Measurements from ENCODE around the gene PGP.

- TF ChIP-seq, protein P1, sequence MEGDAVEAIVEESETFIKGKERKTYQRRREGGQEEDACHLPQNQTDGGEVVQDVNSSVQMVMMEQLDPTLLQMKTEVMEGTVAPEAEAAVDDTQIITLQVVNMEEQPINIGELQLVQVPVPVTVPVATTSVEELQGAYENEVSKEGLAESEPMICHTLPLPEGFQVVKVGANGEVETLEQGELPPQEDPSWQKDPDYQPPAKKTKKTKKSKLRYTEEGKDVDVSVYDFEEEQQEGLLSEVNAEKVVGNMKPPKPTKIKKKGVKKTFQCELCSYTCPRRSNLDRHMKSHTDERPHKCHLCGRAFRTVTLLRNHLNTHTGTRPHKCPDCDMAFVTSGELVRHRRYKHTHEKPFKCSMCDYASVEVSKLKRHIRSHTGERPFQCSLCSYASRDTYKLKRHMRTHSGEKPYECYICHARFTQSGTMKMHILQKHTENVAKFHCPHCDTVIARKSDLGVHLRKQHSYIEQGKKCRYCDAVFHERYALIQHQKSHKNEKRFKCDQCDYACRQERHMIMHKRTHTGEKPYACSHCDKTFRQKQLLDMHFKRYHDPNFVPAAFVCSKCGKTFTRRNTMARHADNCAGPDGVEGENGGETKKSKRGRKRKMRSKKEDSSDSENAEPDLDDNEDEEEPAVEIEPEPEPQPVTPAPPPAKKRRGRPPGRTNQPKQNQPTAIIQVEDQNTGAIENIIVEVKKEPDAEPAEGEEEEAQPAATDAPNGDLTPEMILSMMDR (IDR thresholded peaks at IDR 0.05), result no peak
- TF ChIP-seq, protein P2, sequence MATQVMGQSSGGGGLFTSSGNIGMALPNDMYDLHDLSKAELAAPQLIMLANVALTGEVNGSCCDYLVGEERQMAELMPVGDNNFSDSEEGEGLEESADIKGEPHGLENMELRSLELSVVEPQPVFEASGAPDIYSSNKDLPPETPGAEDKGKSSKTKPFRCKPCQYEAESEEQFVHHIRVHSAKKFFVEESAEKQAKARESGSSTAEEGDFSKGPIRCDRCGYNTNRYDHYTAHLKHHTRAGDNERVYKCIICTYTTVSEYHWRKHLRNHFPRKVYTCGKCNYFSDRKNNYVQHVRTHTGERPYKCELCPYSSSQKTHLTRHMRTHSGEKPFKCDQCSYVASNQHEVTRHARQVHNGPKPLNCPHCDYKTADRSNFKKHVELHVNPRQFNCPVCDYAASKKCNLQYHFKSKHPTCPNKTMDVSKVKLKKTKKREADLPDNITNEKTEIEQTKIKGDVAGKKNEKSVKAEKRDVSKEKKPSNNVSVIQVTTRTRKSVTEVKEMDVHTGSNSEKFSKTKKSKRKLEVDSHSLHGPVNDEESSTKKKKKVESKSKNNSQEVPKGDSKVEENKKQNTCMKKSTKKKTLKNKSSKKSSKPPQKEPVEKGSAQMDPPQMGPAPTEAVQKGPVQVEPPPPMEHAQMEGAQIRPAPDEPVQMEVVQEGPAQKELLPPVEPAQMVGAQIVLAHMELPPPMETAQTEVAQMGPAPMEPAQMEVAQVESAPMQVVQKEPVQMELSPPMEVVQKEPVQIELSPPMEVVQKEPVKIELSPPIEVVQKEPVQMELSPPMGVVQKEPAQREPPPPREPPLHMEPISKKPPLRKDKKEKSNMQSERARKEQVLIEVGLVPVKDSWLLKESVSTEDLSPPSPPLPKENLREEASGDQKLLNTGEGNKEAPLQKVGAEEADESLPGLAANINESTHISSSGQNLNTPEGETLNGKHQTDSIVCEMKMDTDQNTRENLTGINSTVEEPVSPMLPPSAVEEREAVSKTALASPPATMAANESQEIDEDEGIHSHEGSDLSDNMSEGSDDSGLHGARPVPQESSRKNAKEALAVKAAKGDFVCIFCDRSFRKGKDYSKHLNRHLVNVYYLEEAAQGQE (IDR thresholded peaks at IDR 0.05; ENCODE audit: insufficient read depth in 1 of 2, low read depth in 2 of 2, low read length in 1 of 2), result no peak
These were observed 27.4 kb downstream of the PGP start for GRCh38 chr16:2187212-2187611.
